ENCODE measurements around the gene C1QL4.

The C1QL4 gene

DNA sequence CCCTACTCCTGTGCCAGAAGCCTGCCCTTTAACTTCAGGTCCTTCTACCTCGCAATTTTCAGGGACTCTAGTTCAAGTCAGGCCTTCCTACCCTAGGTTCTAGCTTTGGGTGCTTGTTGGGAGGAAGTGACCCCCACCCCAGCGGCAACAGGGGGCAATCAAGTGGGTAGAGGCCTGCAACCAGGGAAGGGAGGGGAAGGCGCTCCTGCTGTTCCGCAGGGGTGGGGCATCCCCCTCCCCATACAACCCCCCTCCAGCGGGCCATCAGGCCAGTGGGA, 42.2 kb downstream of the C1QL4 start:
- DNase-seq (ENCODE audit: low read depth): no peak
- no peak overlapping the region for H3K4me3 ChIP-seq (ENCODE audit: low read depth, low read length)
- TF ChIP-seq CTCF (IDR thresholded peaks at IDR 0.05; ENCODE audit: low read depth, low read length) (no peak), POLR2A (IDR thresholded peaks at IDR 0.05; ENCODE audit: extremely low read depth, insufficient read length) (no peak), MYC (IDR thresholded peaks at IDR 0.05; ENCODE audit: low read depth, low read length) (no peak)
- TF ChIP-seq, protein P1, sequence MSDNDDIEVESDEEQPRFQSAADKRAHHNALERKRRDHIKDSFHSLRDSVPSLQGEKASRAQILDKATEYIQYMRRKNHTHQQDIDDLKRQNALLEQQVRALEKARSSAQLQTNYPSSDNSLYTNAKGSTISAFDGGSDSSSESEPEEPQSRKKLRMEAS (IDR thresholded peaks at IDR 0.05; ENCODE audit: low read depth, low read length): no peak

DNA sequence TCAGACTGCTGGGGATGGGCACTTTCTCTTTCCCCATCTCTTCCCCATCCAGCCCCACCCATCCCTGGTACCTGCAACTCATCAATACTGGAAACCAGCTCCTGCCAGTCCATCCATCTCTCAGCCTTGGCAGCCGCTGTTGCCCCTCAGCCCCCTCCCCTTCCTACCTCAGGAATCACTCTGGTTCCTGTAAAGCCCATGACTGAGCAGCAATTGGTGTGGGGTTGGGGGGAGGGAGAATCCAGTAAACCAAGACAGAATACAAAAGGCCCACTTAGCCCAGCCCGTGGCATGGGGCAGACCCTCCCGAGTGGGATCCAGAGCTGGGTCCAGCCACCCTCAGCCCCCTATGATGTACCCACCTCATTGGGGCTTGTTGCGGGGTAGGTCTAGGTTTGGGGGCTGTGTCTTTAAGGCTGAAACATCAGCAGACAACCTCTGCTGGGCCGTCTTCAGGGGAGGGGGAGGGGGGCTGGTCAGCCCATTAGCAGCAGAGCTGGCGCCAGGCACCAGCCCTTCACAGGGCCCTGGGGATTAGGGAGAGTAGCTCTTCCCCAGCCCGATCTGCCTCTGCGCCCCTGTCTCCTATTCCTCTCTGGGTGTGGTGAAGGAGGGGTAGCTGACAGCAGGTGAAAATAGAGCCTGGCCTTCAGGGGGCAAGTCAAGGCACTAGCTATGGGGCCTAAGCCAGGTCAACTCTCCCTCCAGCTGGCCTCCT, 42.7 kb downstream of the C1QL4 start:
- peak; percentile 69 for DNase-seq (ENCODE audit: low read depth)
- no peak overlapping the region for H3K4me3 ChIP-seq (ENCODE audit: low read depth, low read length)

GRCh38 chr12:49293056-49293956, 43.7 kb downstream of the C1QL4 start:
- no peak for DNase-seq (ENCODE audit: low read depth)
- TF ChIP-seq CTCF (IDR thresholded peaks at IDR 0.05; ENCODE audit: low read depth, low read length): no peak
- TF ChIP-seq POLR2A (IDR thresholded peaks at IDR 0.05; ENCODE audit: extremely low read depth, insufficient read length): no peak
- H3K4me3 ChIP-seq (ENCODE audit: low read depth, low read length): no peak overlapping the region

More for the DNA sequence above, 42.7 kb downstream of the C1QL4 start:
- TF ChIP-seq CTCF (IDR thresholded peaks at IDR 0.05; ENCODE audit: low read depth, low read length) (no peak), POLR2A (IDR thresholded peaks at IDR 0.05; ENCODE audit: extremely low read depth, insufficient read length) (no peak), MYC (IDR thresholded peaks at IDR 0.05; ENCODE audit: low read depth, low read length) (no peak)
- TF ChIP-seq, protein P1 (IDR thresholded peaks at IDR 0.05; ENCODE audit: low read depth, low read length): no peak

- no peak overlapping the region for H3K4me3 ChIP-seq (ENCODE audit: low read depth, low read length)
- TF ChIP-seq POLR2A (IDR thresholded peaks at IDR 0.05; ENCODE audit: extremely low read depth, insufficient read length) (no peak), CTCF (IDR thresholded peaks at IDR 0.05; ENCODE audit: low read depth, low read length) (no peak), MYC (IDR thresholded peaks at IDR 0.05; ENCODE audit: low read depth, low read length) (no peak)
- TF ChIP-seq, protein P1 (IDR thresholded peaks at IDR 0.05; ENCODE audit: low read depth, low read length): no peak
- DNase-seq (ENCODE audit: low read depth): no peak
Measured at GRCh38 chr12:49292729-49293055, 44.3 kb downstream of the C1QL4 start.

GRCh38 chr12:49288922-49289555, 47.9 kb downstream of the C1QL4 start:
- no peak for TF ChIP-seq POLR2A (IDR thresholded peaks at IDR 0.05; ENCODE audit: extremely low read depth, insufficient read length)
- DNase-seq (ENCODE audit: low read depth): no peak
- H3K4me3 ChIP-seq (ENCODE audit: low read depth, low read length): no peak overlapping the region

GRCh38 chr12:49288412-49288853, 48.6 kb downstream of the C1QL4 start:
- no peak overlapping the region for H3K4me3 ChIP-seq (ENCODE audit: low read depth, low read length)
- TF ChIP-seq, protein P1 (IDR thresholded peaks at IDR 0.05; ENCODE audit: low read depth, low read length): no peak
- TF ChIP-seq CTCF (IDR thresholded peaks at IDR 0.05; ENCODE audit: low read depth, low read length): peak; percentile 89
- peak; percentile 73 for DNase-seq (ENCODE audit: low read depth)

Data from NB4 (cell line).